ENCODE results near the gene CYP27B1.

Gene CYP27B1

DNA sequence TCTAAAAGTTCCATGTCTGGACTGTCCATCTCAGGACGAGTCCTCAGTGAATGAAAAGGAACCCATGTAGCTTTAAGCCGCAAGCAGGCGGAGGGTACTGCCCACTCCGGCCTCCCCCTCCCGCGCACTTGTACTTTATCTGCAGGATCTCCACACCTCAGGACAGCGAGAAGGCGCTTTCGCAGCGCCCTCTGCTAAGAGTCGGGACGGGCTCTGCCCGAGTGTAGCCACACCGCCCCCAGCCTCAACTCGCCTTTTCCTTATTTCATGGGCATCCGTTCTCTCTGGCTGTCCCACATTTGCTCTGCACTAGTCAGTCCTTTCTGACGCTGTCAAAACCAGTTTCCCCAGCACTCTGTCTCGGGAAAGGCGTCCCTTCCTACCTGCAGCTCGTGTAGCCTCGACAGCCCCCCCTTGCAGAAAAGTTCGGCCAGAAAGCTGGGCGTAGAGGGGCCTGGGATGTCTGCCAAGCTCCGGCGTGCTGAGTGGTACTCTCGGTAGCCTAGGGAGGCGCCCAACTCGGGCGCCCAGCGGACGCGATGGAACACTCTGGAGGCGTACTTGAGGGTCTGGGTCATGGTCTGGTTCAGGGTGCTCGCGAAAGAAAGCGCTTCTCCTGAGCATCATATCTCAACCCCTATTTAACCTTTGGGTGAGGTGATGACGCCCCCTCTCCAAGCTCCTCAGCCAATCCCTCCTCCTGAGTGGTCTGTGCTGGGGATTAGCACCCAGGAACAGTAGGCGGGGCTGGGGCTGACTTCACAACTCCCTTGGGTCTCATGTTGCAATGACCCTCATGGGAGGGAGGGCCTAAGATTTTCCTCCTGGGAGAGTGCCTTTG lies at the start of gene CYP27B1:
Gene CYP27B1 (minus strand): TSS at position 615 of the 841 bp plus-strand sequence. CDS start 37 bp downstream, at position 578.
- TF ChIP-seq CTCF (conservative IDR thresholded peaks at IDR 0.05; ENCODE audit: low read depth, low read length) = peak; percentile 17
- peak within 1 kb of the TSS; percentile 43 for H3K4me3 ChIP-seq (ENCODE audit: low read length)
- DNase-seq (ENCODE audit: low read depth) = no peak

DNA sequence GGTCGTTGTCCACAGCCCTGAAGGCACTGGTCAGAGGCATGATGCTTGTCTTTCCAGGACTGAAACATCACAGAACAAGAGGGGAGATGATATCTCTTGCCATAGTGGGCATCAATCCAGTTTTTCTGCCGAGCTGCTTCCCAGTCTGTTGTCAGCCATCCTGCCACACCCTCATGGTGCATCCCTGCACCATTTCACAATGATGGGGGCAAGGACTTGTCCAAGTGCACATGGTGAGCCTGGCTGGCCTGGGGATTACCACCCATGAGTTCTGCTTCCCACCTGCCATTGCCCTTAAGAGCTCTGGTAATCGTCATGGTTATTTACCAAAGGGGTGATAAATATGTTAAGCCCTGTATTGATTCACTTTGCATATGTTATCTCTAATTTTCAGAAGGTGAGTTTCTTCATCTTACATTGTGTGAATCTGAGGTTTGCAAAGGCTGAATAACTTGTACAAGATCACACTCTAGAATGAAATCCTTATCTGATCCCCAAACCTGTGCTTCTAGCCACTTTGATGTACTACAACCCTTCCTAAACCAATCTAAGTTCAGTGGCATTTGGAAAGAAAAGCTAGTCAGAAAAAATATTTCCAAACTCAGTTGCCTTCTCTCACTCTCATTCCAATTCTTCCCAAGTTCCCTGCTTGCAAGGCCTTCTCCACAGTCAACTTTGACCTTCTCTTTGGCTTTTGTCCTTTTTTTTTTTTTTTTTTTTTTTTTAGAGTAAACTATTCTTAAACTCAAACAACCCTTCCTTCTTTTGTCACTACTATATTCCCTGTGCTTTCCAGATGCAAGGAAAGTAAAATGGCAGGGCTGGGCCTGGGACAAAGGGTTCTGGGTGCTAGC lies 49.4 kb upstream of the CYP27B1 start:
- H3K4me3 ChIP-seq (ENCODE audit: low read length) = no peak overlapping the region
- DNase-seq (ENCODE audit: low read depth) = no peak
- TF ChIP-seq CTCF (conservative IDR thresholded peaks at IDR 0.05; ENCODE audit: low read depth, low read length) = no peak

DNA sequence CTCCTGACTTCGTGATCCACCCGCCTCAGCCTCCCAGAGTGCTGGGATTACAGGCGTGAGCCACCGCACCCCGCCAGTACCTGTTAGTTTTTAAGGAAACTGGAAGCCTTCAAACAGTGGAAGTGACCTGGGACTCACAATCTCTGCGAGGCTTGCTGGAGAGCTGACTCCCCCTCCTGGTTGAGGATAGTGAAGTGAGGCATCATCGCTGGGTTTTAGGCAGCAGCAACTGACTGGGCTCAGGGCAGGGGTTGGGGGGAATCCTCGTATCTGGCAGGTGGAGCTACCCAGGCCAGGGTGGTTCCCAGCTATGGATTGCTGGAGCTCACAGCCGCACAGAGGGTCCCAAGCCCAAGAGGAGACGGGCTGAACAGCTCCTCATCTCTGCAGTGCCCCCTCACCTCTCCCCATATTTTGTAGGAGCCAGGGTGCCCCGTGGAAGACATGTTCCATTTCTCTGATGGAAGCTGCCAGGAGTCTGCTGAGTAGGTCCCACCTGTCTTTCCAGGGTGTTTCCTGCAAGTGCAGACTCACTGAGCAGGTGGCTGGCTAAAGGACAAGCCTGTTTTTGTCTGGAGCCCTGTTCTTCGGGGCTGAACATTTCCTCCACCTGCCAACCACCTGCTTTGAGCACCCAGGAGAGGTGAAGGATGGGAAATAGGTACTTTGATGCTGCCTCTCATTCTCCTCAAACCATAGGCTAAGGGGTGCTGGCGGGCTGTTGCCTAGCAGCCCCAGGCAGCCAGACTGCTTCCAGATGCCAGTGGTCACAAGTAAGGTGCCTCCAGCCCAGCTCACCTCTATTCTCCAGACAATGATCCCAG lies 48.5 kb upstream of the CYP27B1 start:
- no peak overlapping the region for H3K4me3 ChIP-seq (ENCODE audit: low read length)
- no peak for DNase-seq (ENCODE audit: low read depth)
- peak; percentile 14 for TF ChIP-seq CTCF (conservative IDR thresholded peaks at IDR 0.05; ENCODE audit: low read depth, low read length)

- DNase-seq (ENCODE audit: low read depth) = no peak
- TF ChIP-seq CTCF (conservative IDR thresholded peaks at IDR 0.05; ENCODE audit: low read depth, low read length) = no peak
- no peak overlapping the region for H3K4me3 ChIP-seq (ENCODE audit: low read length)
These were observed 47.3 kb upstream of the CYP27B1 start for GRCh38 chr12:57813971-57814772.

DNA sequence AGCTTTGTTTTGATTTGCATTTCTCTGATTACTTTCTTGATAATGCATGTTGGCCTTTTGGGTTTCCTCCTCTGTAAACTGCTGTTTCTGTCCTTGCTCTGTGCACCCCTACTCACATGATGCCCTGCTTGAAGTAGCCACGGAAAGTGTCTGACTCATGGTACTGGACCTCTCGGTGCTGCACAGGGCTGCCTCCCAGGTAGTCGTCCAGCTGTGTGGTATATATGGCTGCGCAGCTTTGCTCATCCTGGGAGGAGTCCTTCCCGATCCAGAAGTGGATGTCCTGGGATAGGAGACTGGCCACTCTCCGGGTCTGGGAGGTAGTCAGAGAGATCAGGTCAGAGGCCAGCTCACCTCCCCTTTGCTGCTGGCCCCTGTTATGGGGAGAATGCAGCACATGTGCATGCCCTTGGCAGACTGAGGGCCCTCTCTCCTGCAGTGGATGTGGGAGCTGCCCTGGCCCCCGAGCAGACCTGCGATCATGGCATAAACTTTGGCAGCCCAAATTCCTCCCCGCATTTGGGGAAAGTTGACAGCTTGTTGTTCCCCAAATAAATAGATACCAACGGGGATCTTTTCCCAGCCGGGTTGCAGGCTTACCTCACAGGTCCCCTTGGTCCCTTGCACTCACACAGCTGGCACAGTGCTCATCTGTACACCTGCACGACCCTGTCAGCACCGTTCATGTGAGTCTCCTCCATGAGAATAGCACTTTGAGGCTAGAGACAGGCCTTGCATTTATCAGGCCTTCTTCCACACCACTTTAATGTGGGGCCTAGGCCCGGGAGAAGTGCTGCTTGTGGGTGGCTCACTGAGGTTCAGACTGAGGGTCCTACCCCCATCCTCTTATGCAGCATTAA lies 46.5 kb upstream of the CYP27B1 start:
- DNase-seq (ENCODE audit: low read depth) = no peak
- TF ChIP-seq CTCF (conservative IDR thresholded peaks at IDR 0.05; ENCODE audit: low read depth, low read length) = no peak
- no peak overlapping the region for H3K4me3 ChIP-seq (ENCODE audit: low read length)
